Measurements from ENCODE around the gene ERICH2.

GRCh38 chr2:170733798-170734600 is 36.2 kb upstream of the ERICH2 start:
- TF ChIP-seq ZNF48 (tag by site-specific recombination; IDR thresholded peaks at IDR 0.05) = no peak
- no peak for TF ChIP-seq ZSCAN30 (tag by site-specific recombination; IDR thresholded peaks at IDR 0.05)
- TF ChIP-seq ZNF239 (tag by site-specific recombination; IDR thresholded peaks at IDR 0.05) = no peak
- no peak for TF ChIP-seq CTCF (tag by site-specific recombination; IDR thresholded peaks at IDR 0.05)
- TF ChIP-seq INSM2 (tag by site-specific recombination; IDR thresholded peaks at IDR 0.05) = no peak
- TF ChIP-seq PBX3 (CRISPR knock-in tag; IDR thresholded peaks at IDR 0.05) = no peak
- TF ChIP-seq MYNN (tag by site-specific recombination; IDR thresholded peaks at IDR 0.05; ENCODE audit: borderline replicate concordance) = no peak
- TF ChIP-seq REST (tag by site-specific recombination; IDR thresholded peaks at IDR 0.05) = no peak
- TF ChIP-seq ZNF626 (tag by site-specific recombination; IDR thresholded peaks at IDR 0.05) = no peak
- TF ChIP-seq ELK4 (IDR thresholded peaks at IDR 0.05; ENCODE audit: borderline replicate concordance, low read depth, low read length) = no peak
- TF ChIP-seq ZNF510 (tag by site-specific recombination; IDR thresholded peaks at IDR 0.05; ENCODE audit: insufficient replicate concordance) = no peak
- no peak for TF ChIP-seq ZNF792 (tag by site-specific recombination; IDR thresholded peaks at IDR 0.05)
- no peak for TF ChIP-seq ZNF561 (tag by site-specific recombination; IDR thresholded peaks at IDR 0.05; ENCODE audit: borderline replicate concordance)
- TF ChIP-seq ZNF24 (tag by site-specific recombination; IDR thresholded peaks at IDR 0.05) = no peak

Measured in HEK293 (cell line).